ENCODE measurements around the gene PNLIPRP3. TPM values are rescaled to one million over a fixed set of nuclear protein-coding genes. Genes with fewer than 3 reads are reported as not detected.

Gene PNLIPRP3
- total and polyA plus RNA-seq, 12 donors, result 0.11 to 0.14 (median 0.11) TPM; not detected in 9

DNA sequence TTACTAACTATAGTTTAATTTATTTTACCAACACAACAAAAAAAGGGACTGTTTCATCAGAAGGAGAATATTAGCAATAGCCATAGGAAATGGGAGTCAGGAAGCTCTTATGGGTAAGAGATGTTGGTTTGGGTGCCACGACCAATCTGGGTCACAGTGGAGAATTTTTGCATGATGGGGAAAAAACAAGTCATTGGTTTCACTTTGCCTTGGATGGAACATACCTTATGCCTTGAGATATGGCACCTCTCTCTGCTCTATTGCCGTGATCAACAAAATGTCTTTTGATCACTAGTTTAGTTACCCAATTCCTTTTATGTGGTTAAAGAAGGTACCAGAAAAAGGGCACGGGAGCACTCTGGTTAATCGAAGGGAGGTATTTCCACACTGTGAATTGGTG, 48.2 kb downstream of the PNLIPRP3 start:
- WGBS, 4 donors, result 58 to 78% (median 64%) methylated on average over 3 to 4 of the region's 4 CpGs
- intact Hi-C loops (cut with DNase I), result no loop called here

DNA sequence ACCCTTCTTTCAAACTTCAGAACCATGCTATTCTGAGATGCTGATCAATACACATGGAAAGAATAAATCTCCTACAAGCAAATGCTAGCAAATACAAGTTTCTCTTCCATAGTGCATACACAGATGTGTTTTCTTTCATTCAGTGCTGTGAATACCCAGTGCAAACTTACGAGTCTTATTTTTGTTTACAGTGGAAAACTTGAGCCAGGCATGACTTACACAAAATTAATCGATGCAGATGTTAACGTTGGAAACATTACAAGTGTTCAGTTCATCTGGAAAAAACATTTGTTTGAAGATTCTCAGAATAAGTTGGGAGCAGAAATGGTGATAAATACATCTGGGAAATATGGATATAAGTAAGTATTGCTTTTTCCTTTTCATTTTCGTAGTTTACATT, 48.8 kb downstream of the PNLIPRP3 start:
- TF ChIP-seq POLR2A (IDR thresholded peaks at IDR 0.05), result no peak
- TF ChIP-seq, protein P1, sequence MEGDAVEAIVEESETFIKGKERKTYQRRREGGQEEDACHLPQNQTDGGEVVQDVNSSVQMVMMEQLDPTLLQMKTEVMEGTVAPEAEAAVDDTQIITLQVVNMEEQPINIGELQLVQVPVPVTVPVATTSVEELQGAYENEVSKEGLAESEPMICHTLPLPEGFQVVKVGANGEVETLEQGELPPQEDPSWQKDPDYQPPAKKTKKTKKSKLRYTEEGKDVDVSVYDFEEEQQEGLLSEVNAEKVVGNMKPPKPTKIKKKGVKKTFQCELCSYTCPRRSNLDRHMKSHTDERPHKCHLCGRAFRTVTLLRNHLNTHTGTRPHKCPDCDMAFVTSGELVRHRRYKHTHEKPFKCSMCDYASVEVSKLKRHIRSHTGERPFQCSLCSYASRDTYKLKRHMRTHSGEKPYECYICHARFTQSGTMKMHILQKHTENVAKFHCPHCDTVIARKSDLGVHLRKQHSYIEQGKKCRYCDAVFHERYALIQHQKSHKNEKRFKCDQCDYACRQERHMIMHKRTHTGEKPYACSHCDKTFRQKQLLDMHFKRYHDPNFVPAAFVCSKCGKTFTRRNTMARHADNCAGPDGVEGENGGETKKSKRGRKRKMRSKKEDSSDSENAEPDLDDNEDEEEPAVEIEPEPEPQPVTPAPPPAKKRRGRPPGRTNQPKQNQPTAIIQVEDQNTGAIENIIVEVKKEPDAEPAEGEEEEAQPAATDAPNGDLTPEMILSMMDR (IDR thresholded peaks at IDR 0.05), result no peak
- Histone ChIP-seq H3K4me3 (no peak overlapping the region), H3K36me3 (replicated peaks in 1 of 2) (no peaks in the 10 kb centered on the region), H3K9me3 (replicated peaks in 1 of 3) (no peaks in the 10 kb centered on the region), H3K27me3 (no peaks in the 10 kb centered on the region), H3K27ac (no peak overlapping the region), H3K4me1 (replicated peaks in 1 of 2) (no peaks in the 10 kb centered on the region)
- intact Hi-C loops (cut with DNase I), result no loop called here
- WGBS, 4 donors, result 63 to 66% (median 64%) methylated on average over 4 of the region's 4 CpGs
- no peak for DNase-seq

More for the DNA sequence above, 48.2 kb downstream of the PNLIPRP3 start:
- H3K9me3 ChIP-seq (replicated peaks in 1 of 3), result no peaks in the 10 kb centered on the region
- DNase-seq, result no peak
- H3K27ac ChIP-seq, result no peak overlapping the region
- H3K4me3 ChIP-seq, result no peak overlapping the region
- H3K27me3 ChIP-seq, result no peaks in the 10 kb centered on the region
- no peaks in the 10 kb centered on the region for H3K36me3 ChIP-seq (replicated peaks in 1 of 2)
- no peaks in the 10 kb centered on the region for H3K4me1 ChIP-seq (replicated peaks in 1 of 2)
- TF ChIP-seq POLR2A (IDR thresholded peaks at IDR 0.05), result no peak
- TF ChIP-seq, protein P1 (IDR thresholded peaks at IDR 0.05), result no peak

DNA sequence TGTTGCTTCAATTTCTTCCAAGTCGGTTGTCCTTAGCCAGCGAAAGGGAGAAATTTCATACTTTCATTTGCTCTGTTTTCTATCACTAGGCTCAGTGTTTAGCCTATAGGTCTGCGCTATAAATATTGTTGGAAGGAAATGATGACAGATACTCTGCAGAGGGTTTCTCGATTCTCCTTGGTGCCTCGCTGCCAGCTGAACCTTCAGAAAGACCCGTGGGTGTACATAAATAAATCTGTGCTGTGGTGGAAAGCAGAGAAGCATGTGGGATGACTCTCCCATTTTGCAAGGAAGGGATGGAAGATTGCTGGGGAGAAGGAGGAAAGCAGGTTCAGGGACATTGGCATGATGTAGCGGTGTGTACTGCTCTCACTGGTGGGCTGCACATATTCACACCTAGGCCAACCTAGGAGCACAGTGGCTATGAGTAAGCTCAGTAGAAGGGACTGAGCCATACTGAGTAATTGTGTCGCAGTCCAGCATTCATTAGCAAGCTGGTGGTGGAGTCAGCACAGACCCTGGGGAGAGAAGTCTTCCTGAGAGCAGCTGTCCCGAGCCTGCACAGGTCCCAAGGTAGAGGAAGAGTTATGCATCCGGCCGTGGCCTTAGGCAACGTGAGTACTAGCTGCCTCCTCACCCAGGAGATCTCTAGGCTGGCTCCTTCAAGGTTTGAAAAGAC, 50.5 kb downstream of the PNLIPRP3 start:
- intact Hi-C loops (cut with DNase I), result no loop called here
- H3K27me3 ChIP-seq, result no peaks in the 10 kb centered on the region
- H3K27ac ChIP-seq, result no peak overlapping the region
- H3K9me3 ChIP-seq (replicated peaks in 1 of 3), result no peaks in the 10 kb centered on the region
- no peak for DNase-seq
- TF ChIP-seq POLR2A (IDR thresholded peaks at IDR 0.05), result no peak
- TF ChIP-seq, protein P1 (IDR thresholded peaks at IDR 0.05), result no peak
- WGBS, 4 donors, result 63 to 67% (median 64%) methylated on average over 12 of the region's 12 CpGs
- no peaks in the 10 kb centered on the region for H3K36me3 ChIP-seq (replicated peaks in 1 of 2)
- no peak overlapping the region for H3K4me3 ChIP-seq
- no peaks in the 10 kb centered on the region for H3K4me1 ChIP-seq (replicated peaks in 1 of 2)

DNA sequence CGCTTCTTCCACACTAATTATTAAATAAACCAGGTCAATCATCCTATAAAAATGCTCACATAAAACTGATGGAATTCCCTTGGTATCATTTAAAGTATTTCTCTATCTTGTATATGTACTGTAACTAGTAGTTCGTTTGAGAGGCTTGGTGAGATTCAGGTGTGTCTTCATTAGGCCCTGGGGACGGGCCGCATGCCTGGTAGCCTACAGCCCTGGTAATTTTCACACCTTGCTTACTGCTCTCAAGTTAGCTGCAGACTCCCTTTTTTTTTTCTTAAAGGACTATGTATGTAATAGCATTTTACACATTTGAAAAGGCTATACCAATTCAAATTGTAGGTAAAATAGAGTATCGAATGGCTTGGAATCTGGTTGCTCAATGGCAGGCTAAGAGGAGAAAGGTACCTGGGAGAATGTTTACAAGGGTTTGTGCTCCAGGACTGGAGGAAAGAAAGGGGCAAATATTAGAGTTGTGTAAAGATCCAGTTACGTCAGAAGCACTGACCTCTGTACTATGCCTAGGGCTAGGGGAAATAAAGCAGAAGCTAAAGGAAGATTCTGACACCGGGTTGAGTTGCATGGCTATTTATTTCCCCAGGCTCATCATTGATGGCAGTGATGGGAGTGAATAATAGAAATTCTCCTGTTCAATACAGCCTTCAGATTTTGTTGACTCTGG, 59.3 kb downstream of the PNLIPRP3 start:
- WGBS, 4 donors, result 73 to 77% (median 75%) methylated on average over 7 of the region's 7 CpGs
- intact Hi-C loops (cut with DNase I), result no loop called here
- Histone ChIP-seq H3K4me3 (no peak overlapping the region), H3K27ac (no peak overlapping the region), H3K4me1 (replicated peaks in 1 of 2) (no peaks in the 10 kb centered on the region), H3K27me3 (peaks cover 3% of the 10 kb centered on the region), H3K36me3 (replicated peaks in 1 of 2) (no peaks in the 10 kb centered on the region), H3K9me3 (replicated peaks in 1 of 3) (no peaks in the 10 kb centered on the region)
- TF ChIP-seq, protein P1 (IDR thresholded peaks at IDR 0.05), result no peak
- TF ChIP-seq POLR2A (IDR thresholded peaks at IDR 0.05), result no peak
- no peak for DNase-seq

Measured in adrenal gland (tissue), 12 donors.